ENCODE data around the gene DNM3.

DNA sequence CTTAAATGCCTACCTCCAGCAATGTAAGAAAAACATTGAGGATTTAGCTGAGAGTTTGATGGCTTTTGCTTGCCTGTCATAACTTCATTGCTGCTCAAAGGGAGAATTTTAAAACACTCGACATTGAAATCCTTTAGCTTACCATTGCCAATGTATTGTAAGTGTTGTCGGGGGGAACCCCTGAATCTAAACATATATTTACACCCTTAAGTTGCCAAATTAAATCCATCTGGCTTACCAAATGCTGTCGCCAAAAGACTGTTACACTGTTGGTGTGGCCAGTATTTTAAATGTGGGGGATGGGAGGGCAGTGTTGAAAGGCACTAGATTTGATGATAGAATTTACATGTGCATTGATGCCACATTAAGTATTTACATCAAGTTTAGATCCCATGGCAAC lies 554.3 kb downstream of the DNM3 start:
- TF ChIP-seq POLR2A (IDR thresholded peaks at IDR 0.05; ENCODE audit: low read length) (no peak), GATA1 (IDR thresholded peaks at IDR 0.05; ENCODE audit: low read depth, low read length) (no peak)
